Small intestine (tissue), 7 donors: ENCODE results near the gene EDAR. TPM values are rescaled to one million over a fixed set of nuclear protein-coding genes. Genes with fewer than 3 reads are reported as not detected.

ENCODE experiments used
- DNase-seq, 2 donors: peaks; one replicate each; pipeline versions ENCODE4 v3.0.0 to v3.0.0-alpha.2; 2013
- FAIRE-seq: peaks from 2 replicates; lab custom pipeline; 2012; peaks lifted over from hg19 to GRCh38; lab: Jason Lieb, UNC
- H3K27ac ChIP-seq, 3 donors: one replicate each; pipeline ENCODE4 v1.5.1; 2013; ENCODE audit warnings: low read length in 2 of 3, mild to moderate bottlenecking in 2 of 3, control low read depth in 1 of 3, inconsistent platforms in 1 of 3, low read depth in 1 of 3, moderate library complexity in 1 of 3
- H3K27me3 ChIP-seq, 3 donors: one replicate each; pipeline ENCODE4 v1.6.1; 2013; ENCODE audit warnings: low read length in 3 of 3, inconsistent platforms in 1 of 3; ENCODE audit not compliant: control insufficient read depth in 3 of 3, insufficient read depth in 3 of 3
- H3K36me3 ChIP-seq, 3 donors: one replicate each; pipeline ENCODE4 v1.6.1; 2013; ENCODE audit warnings: low read length in 3 of 3, inconsistent platforms in 1 of 3, low read depth in 1 of 3, mild to moderate bottlenecking in 1 of 3, moderate library complexity in 1 of 3; ENCODE audit not compliant: control insufficient read depth in 3 of 3, insufficient read depth in 2 of 3
- H3K4me1 ChIP-seq, 3 donors: one replicate each; pipeline ENCODE4 v1.6.1; 2013; ENCODE audit warnings: low read length in 2 of 3, inconsistent platforms in 1 of 3, low read depth in 1 of 3, mild to moderate bottlenecking in 1 of 3, moderate library complexity in 1 of 3; ENCODE audit not compliant: control insufficient read depth in 3 of 3, insufficient read depth in 2 of 3
- H3K4me3 ChIP-seq, 3 donors: one replicate each; pipeline ENCODE4 v1.5.1; 2013; ENCODE audit warnings: low read length in 3 of 3, control low read depth in 1 of 3, inconsistent platforms in 1 of 3, low read depth in 1 of 3, mild to moderate bottlenecking in 1 of 3, moderate library complexity in 1 of 3
- H3K9me3 ChIP-seq, 2 donors: one replicate each; pipeline ENCODE4 v1.6.1; 2013; ENCODE audit warnings: low read depth in 1 of 2, low read length in 1 of 2; ENCODE audit not compliant: control insufficient read depth in 2 of 2, insufficient read depth in 1 of 2
- WGBS, 3 donors: extraction: QIAGEN DNeasy Blood & Tissue Kit; methylation state at CpG; one replicate each; pipeline ENCODE4 v1.1.7; 2013; 5-methylcytosine and 5-hydroxymethylcytosine counted together
- polyA plus RNA-seq, 4 donors: library from polyadenylated mRNA; stranded (reverse) in 3 of 4; unstranded in 1 of 4; fragments of 200-250 nt in 3 of 4; fragments of 120-200 nt in 1 of 4; gene quantifications; one replicate each; pipeline versions ENCODE4 v1.2.1 to v1.2.3, GENCODE V29; 2013
- donor health status: healthy with polysubstance abuse.
- donor health status: control.
- donor health status: control.
- donor health status: Bipolar disorder and iron deficiency.
- donor health status: healthy.

The EDAR gene
- polyA plus RNA-seq, 4 donors = 0.09 to 1.8 TPM; not detected in 2

DNA sequence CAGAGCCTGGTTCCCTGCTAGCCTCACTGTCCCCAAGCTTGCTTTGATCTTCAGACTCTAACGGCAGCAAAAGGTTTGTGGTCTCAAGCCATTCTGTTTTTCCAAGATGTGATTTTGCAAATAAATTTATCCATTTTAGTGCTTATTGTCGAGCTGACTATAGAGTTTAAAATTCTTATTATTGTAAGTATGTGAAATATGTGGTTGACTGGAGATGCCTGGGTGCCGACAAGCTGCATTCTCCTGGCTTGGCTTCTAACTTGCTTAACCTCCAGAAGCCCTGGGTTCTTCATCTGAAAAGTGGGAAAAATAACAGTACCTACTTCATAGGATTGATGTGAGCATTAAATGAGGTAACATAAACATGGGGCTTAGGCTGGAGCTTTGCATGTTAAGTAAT lies 9.9 kb upstream of the EDAR start:
- WGBS, 3 donors = 78 to 88% (median 80%) methylated on average over 3 of the region's 3 CpGs

DNA sequence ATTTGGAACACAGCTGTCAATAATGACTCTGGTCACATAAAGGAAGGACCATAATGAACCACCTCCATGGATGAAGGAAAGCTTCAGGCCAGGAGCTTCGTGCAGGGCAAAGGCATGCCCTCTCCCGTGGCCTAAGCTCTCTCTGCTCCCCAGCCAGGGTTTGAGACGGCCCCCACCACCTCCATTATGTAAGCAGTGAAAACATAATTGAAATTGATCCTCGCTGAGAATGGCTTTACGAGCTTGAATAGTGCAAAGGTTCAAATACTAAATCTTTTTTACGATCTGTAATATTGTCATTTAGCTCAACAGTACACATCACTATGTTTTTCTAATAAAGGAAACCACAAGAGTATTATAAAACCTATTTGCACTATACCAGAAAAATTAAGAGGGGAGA lies 5.2 kb upstream of the EDAR start:
- no peak for FAIRE-seq
- peaks cover 0 to 7% of the 10 kb centered on the region in 2 donors for H3K9me3 ChIP-seq
- peaks cover 0 to 17% (median 3%) of the 10 kb centered on the region in 3 donors for H3K4me1 ChIP-seq
- no peaks in the 10 kb centered on the region for H3K36me3 ChIP-seq
- WGBS, 3 donors = 33 to 80% (median 51%) methylated on average over 6 of the region's 6 CpGs
- no peaks in the 10 kb centered on the region for H3K27me3 ChIP-seq
- DNase-seq = no peak
- peak overlapping the region in 1 of 3 donors; percentile 71 for H3K27ac ChIP-seq
- no peak overlapping the region for H3K4me3 ChIP-seq

More for the DNA sequence above, 9.9 kb upstream of the EDAR start:
- Histone ChIP-seq H3K9me3 (peaks cover 0 to 3% of the 10 kb centered on the region in 2 donors), H3K4me3 (no peak overlapping the region), H3K4me1 (peaks cover 0 to 18% (median 3%) of the 10 kb centered on the region in 3 donors), H3K27ac (no peak overlapping the region), H3K27me3 (no peaks in the 10 kb centered on the region), H3K36me3 (no peaks in the 10 kb centered on the region)
- DNase-seq = no peak
- no peak for FAIRE-seq

DNA sequence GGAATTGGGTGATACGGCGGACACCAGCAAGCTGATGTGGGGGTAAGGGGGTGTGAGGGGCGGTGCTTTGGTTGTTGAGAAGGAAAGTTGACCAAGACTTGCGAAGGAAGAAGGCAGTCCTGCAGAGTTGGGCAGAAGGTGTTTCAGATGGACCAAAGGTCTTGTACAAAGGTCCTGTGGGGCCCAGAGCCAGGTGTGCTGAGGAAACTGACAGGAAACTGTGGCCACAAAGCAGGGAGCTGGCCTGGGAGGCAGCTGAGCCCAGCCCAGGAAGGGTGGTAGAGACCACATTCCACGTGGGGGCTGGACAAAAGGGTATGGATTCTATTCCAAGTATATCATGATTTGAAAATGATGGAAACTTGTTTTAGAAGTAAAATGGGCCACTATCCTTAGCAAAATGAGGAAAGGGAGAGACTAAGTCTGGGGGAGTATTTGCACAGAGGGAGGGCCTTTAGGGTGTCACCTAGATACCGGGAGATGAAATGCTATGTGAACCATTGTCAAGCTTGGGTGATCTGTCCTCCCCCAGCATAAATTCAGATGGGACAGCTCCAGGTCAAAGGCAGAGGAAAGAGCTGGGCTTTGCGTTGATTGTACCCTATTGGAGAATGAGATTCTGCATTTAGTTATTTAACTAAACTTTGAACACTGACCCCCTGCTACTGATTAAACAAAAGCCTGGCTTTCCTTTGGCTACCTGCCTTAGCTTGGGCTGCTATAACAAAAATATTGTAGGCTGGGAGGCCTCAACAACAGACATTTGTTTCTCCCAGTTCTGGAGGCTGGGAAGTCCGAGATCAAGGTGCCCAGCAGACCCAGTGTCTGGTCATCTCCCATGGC lies 4.3 kb upstream of the EDAR start:
- H3K36me3 ChIP-seq = no peaks in the 10 kb centered on the region
- 59 to 77% (median 66%) methylated on average over 8 of the region's 8 CpGs for WGBS, 3 donors
- peaks cover 0 to 7% of the 10 kb centered on the region in 2 donors for H3K9me3 ChIP-seq
- H3K4me3 ChIP-seq = no peak overlapping the region
- peak overlapping the region in 2 of 3 donors; percentile 59 to 71 for H3K27ac ChIP-seq
- no peak for FAIRE-seq
- peak; percentile 67 to 79 for DNase-seq
- peaks cover 0 to 7% (median 0%) of the 10 kb centered on the region in 3 donors for H3K27me3 ChIP-seq
- H3K4me1 ChIP-seq = peaks cover 0 to 22% (median 3%) of the 10 kb centered on the region in 3 donors

DNA sequence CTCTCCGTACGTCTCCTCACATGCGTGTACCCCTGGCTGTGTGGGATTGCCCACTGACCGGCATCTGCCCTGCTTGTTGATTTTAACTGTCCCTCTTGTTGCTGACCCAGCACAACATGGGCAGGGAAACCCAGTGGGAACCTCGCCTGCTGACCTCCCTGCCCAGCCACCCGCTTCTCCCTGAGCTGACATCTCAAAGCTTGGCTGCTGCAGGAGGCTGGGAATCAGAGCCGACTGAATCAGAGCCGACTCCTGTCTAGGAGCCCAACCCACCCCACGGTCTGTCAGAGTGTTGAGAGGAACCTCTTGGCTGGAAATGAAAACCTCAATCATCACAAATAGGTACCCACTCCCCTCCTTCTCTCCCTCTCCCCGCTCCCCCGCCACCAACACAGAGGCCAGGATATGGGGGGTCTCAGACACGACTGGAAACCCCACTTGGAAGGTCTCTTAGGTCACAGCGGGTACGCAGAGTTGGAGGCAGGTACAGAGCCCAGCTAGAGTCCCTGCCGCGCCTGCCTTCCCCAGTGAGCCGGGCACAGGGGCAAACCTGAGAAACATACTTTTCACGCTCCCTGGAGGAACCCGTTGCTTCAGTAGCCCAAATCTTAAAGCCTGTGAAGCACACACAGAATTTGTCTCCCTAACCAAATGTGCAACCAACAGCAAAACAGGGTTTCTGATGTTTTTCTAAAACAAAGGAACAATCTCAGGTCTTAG lies 784 bp downstream of the EDAR start:
- Histone ChIP-seq H3K9me3 (peaks cover 0 to 4% of the 10 kb centered on the region in 2 donors), H3K4me3 (peak overlapping the region in 1 of 3 donors; percentile 22), H3K27me3 (peaks cover 0 to 31% (median 0%) of the 10 kb centered on the region in 3 donors), H3K4me1 (peaks cover 0 to 12% (median 0%) of the 10 kb centered on the region in 3 donors), H3K36me3 (no peaks in the 10 kb centered on the region), H3K27ac (no peak overlapping the region)
- WGBS, 3 donors = 74 to 86% (median 80%) methylated on average over 19 of the region's 19 CpGs
- DNase-seq (no peak), FAIRE-seq (no peak)

DNA sequence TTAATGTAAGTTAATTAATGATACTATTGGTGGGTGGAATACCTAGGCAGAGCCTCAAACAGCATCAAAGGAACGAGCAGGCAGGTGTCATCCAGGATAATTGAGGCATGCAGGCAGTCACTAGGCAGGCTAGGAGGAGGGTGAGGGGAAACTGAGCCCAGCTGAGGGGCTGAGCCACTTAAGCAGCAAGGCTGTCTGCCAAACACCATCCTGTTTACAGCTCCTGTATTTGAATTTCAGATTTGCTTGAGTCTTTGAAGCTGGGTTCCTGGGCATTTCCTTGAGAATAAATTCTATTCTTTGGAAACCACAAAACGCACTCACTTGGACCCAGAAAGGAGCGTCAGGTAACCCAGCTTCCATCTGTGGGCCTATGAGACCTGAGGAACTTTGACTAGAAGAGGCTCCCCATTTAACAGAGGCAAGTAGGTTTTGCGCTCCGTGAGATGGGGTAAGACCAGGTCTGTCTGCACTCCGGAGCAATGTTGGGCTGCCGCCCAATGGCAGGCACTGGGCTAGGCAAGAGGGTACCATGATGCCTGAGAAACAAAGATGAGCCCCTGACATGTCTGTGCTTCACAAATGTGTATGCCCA lies 2.0 kb downstream of the EDAR start:
- peaks cover 0 to 7% (median 0%) of the 10 kb centered on the region in 3 donors for H3K4me1 ChIP-seq
- WGBS, 3 donors = 73 to 81% (median 80%) methylated on average over 7 of the region's 7 CpGs
- H3K9me3 ChIP-seq = no peaks in the 10 kb centered on the region
- no peak overlapping the region for H3K27ac ChIP-seq
- no peak for DNase-seq
- no peak for FAIRE-seq
- no peaks in the 10 kb centered on the region for H3K36me3 ChIP-seq
- peaks cover 0 to 36% (median 0%) of the 10 kb centered on the region in 3 donors for H3K27me3 ChIP-seq
- no peak overlapping the region for H3K4me3 ChIP-seq

DNA sequence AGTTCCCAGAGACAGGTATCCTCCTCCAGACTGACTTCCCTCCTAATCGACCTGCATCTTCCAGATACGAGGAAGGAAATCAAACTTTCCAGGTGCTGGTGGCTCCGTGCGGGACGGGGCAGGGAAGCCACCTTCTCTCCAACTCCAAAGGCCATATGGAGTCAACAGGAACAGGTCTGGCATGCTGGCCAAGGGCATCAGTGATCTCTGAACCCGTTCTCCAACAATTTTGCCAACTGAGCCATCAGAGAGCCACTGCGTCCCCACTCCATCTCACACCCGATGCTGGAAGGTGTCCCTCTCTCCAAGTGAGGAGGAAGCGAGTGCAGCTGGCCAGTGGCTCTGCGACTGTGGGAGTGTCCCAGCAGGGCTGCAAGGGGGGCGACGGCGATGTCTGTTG lies 5.4 kb downstream of the EDAR start:
- WGBS, 3 donors = 76 to 84% (median 79%) methylated on average over 13 of the region's 13 CpGs
- no peak overlapping the region for H3K4me3 ChIP-seq
- H3K27ac ChIP-seq = no peak overlapping the region
- peaks cover 0 to 3% (median 0%) of the 10 kb centered on the region in 3 donors for H3K4me1 ChIP-seq
- H3K27me3 ChIP-seq = peaks cover 0 to 42% (median 0%) of the 10 kb centered on the region in 3 donors
- H3K36me3 ChIP-seq = no peaks in the 10 kb centered on the region
- DNase-seq (no peak), FAIRE-seq (no peak)
- H3K9me3 ChIP-seq = no peaks in the 10 kb centered on the region

DNA sequence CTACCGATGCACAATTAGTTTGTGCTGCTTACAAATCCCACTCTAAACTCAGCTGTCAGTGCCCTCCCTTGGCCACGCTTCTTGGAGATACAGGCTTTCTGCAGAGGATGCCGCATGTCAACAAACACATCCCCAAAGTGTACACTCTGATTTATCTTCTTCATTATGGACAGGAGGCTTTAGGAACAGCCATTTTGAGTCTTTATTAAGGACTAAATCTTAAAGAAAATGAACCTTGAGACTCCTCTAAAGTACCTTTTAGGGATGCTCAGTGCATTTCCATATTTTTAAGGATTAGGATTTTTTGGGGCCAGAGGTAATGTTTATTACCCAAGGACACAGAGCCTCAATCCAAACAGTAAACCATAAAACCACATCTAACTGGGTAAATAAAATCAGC lies 6.0 kb downstream of the EDAR start:
- DNase-seq = no peak
- Histone ChIP-seq H3K4me1 (peaks cover 0 to 3% (median 0%) of the 10 kb centered on the region in 3 donors), H3K4me3 (no peak overlapping the region), H3K36me3 (no peaks in the 10 kb centered on the region), H3K27me3 (peaks cover 0 to 37% (median 0%) of the 10 kb centered on the region in 3 donors), H3K27ac (no peak overlapping the region), H3K9me3 (no peaks in the 10 kb centered on the region)
- FAIRE-seq = no peak
- 74 to 92% (median 76%) methylated on average over 3 of the region's 3 CpGs for WGBS, 3 donors

DNA sequence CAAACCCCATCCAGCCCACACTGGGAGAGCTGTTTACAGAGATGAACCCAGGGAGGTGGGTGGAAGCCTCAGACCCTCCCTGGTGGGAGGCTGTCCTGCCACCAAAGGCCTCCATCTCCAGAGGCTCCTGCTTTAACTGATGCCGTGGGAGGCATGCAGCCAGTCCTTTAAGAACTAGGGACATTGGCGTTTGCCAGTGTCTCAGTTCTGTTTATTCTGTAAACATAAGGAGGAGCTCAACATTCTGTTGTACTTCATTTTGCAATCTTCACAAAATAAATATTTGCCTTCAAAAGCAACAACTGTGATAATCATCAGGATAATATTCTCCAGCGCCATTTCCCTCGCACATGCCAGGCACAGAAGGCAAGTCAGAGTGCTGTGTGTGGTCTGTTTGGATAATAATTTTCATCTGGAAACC lies 6.8 kb downstream of the EDAR start:
- no peak for FAIRE-seq
- H3K27ac ChIP-seq = peak overlapping the region in 1 of 3 donors; percentile 38
- WGBS, 3 donors = 51 to 63% (median 53%) methylated on average over 4 of the region's 4 CpGs

More for the DNA sequence above, 6.8 kb downstream of the EDAR start:
- Histone ChIP-seq H3K9me3 (no peaks in the 10 kb centered on the region), H3K4me3 (no peak overlapping the region), H3K27me3 (peaks cover 0 to 34% (median 0%) of the 10 kb centered on the region in 3 donors), H3K36me3 (no peaks in the 10 kb centered on the region), H3K4me1 (peaks cover 0 to 3% (median 0%) of the 10 kb centered on the region in 3 donors)
- DNase-seq = no peak
